GM19043 (cell line): ENCODE data around the gene TNPO2.

Experiments used
- ATAC-seq: cut with Tn5 transposase; IDR thresholded peaks from one replicate; pipeline ENCODE4 v1.9.1; 2021; ENCODE audit warnings: low read depth; ENCODE audit not compliant: unreplicated experiment

The TNPO2 gene

DNA sequence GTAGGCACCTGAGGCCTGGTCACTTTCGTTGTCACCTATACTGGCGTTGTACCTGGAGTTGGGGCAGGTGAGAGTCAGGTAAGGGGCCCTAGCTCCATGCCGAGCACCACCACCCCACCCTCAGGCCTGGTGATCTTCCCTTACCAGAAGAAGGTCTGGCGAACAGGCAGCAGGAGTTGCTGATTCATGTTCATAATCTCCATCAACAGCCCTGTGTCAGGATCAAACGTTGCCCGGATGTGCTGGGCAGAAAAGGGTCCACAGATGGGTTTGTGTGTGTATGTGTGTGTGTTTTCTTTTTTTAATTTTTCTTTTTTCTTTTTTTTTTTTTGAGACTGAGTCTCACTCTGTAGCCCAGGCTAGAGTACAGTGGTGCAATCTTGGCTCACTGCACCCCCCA lies 71.5 kb downstream of the TNPO2 start:
- ATAC-seq, result no peak

DNA sequence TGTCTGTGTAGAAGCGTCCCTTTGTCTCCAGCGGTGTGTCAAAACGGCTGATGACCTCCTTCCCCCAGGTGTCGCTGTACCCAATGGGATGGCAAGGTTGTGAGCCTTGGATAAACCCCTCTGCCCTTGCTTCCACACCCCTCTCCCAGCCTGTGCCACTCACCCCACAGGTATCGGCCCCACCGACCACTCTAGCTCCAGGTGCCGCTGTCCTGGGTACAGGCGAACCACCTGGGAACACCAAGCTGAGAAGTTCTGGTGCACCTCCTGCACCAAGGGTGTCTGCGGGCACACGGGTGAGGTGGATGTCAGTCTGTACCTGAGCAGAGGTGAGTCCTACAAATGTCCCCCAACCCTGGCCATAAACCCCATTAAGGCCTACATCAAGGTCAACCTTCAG lies 73.8 kb downstream of the TNPO2 start:
- ATAC-seq, result no peak
